Measurements from ENCODE around the gene CD74. TPM values are rescaled to one million over a fixed set of nuclear protein-coding genes. Genes with fewer than 3 reads are reported as not detected.
"Not testable (repeated sequence)": the region's sequence is repeated elsewhere in the genome, so short reads cannot be mapped to it uniquely, and the experiment has no call there.

The CD74 gene
- total RNA-seq, 1 experiment from 2014 or later, result 48.5 TPM

- in situ Hi-C loops (cut with HindIII; ENCODE audit: low pct_unique_long_range_greater_than_20kb, low sequenced_read_pairs), result no loop called here
Observed at GRCh38 chr5:150444770-150445169, 32.1 kb upstream of the CD74 start.

GRCh38 chr5:150443242-150444075, 30.7 kb upstream of the CD74 start:
- no peak for DNase-seq (ENCODE audit: low read depth, low spot score)
- in situ Hi-C loops (cut with HindIII; ENCODE audit: low pct_unique_long_range_greater_than_20kb, low sequenced_read_pairs), result no loop called here

More at GRCh38 chr5:150444770-150445169, 32.1 kb upstream of the CD74 start:
- no peak for DNase-seq (ENCODE audit: low read depth, low spot score)

- no peak for DNase-seq (ENCODE audit: low read depth, low spot score)
- in situ Hi-C loops (cut with HindIII; ENCODE audit: low pct_unique_long_range_greater_than_20kb, low sequenced_read_pairs), result no loop called here
Observed at GRCh38 chr5:150442699-150443080, 30.0 kb upstream of the CD74 start.

GRCh38 chr5:150441813-150442698, 29.3 kb upstream of the CD74 start:
- DNase-seq (ENCODE audit: low read depth, low spot score), result no peak
- in situ Hi-C loops (cut with HindIII; ENCODE audit: low pct_unique_long_range_greater_than_20kb, low sequenced_read_pairs), result no loop called here

- in situ Hi-C loops (cut with HindIII; ENCODE audit: low pct_unique_long_range_greater_than_20kb, low sequenced_read_pairs), result no loop called here
- DNase-seq (ENCODE audit: low read depth, low spot score), result no peak
Observed at GRCh38 chr5:150440948-150441812, 28.5 kb upstream of the CD74 start.

- in situ Hi-C loops (cut with HindIII; ENCODE audit: low pct_unique_long_range_greater_than_20kb, low sequenced_read_pairs), result no loop called here
- DNase-seq (ENCODE audit: low read depth, low spot score), result peak; percentile 63
Observed at GRCh38 chr5:150438873-150439546, 26.3 kb upstream of the CD74 start.

- DNase-seq (ENCODE audit: low read depth, low spot score), result peak; percentile 82
- in situ Hi-C loops (cut with HindIII; ENCODE audit: low pct_unique_long_range_greater_than_20kb, low sequenced_read_pairs), result no loop called here
Observed at GRCh38 chr5:150436141-150436680, 23.5 kb upstream of the CD74 start.

- in situ Hi-C loops (cut with HindIII; ENCODE audit: low pct_unique_long_range_greater_than_20kb, low sequenced_read_pairs), result no loop called here
- no peak for DNase-seq (ENCODE audit: low read depth, low spot score)
Observed at GRCh38 chr5:150434464-150434863, 21.8 kb upstream of the CD74 start.

- in situ Hi-C loops (cut with HindIII; ENCODE audit: low pct_unique_long_range_greater_than_20kb, low sequenced_read_pairs), result no loop called here
- DNase-seq (ENCODE audit: low read depth, low spot score), result no peak
Observed at GRCh38 chr5:150431574-150431973, 18.9 kb upstream of the CD74 start.

GRCh38 chr5:150431048-150431447, 18.3 kb upstream of the CD74 start:
- no peak for DNase-seq (ENCODE audit: low read depth, low spot score)
- in situ Hi-C loops (cut with HindIII; ENCODE audit: low pct_unique_long_range_greater_than_20kb, low sequenced_read_pairs), result no loop called here

- no peak for DNase-seq (ENCODE audit: low read depth, low spot score)
- in situ Hi-C loops (cut with HindIII; ENCODE audit: low pct_unique_long_range_greater_than_20kb, low sequenced_read_pairs), result no loop called here
Observed at GRCh38 chr5:150429410-150429873, 16.7 kb upstream of the CD74 start.

- in situ Hi-C loops (cut with HindIII; ENCODE audit: low pct_unique_long_range_greater_than_20kb, low sequenced_read_pairs), result no loop called here
- no peak for DNase-seq (ENCODE audit: low read depth, low spot score)
Observed at GRCh38 chr5:150428978-150429377, 16.3 kb upstream of the CD74 start.

- in situ Hi-C loops (cut with HindIII; ENCODE audit: low pct_unique_long_range_greater_than_20kb, low sequenced_read_pairs), result no loop called here
- DNase-seq (ENCODE audit: low read depth, low spot score), result peak; percentile 66
Observed at GRCh38 chr5:150428106-150428876, 15.6 kb upstream of the CD74 start.

GRCh38 chr5:150426165-150426564, 13.5 kb upstream of the CD74 start:
- in situ Hi-C loops (cut with HindIII; ENCODE audit: low pct_unique_long_range_greater_than_20kb, low sequenced_read_pairs), result not testable (repeated sequence)
- peak; percentile 51 for DNase-seq (ENCODE audit: low read depth, low spot score)

GRCh38 chr5:150422758-150423157, 10.0 kb upstream of the CD74 start:
- in situ Hi-C loops (cut with HindIII; ENCODE audit: low pct_unique_long_range_greater_than_20kb, low sequenced_read_pairs), result no loop called here
- DNase-seq (ENCODE audit: low read depth, low spot score), result no peak

- in situ Hi-C loops (cut with HindIII; ENCODE audit: low pct_unique_long_range_greater_than_20kb, low sequenced_read_pairs), result no loop called here
- no peak for DNase-seq (ENCODE audit: low read depth, low spot score)
Observed at GRCh38 chr5:150422075-150422474, 9.4 kb upstream of the CD74 start.

Data from SK-MEL-5 (cell line).